Measurements from ENCODE around the gene DYNC1LI1. TPM values are rescaled to one million over a fixed set of nuclear protein-coding genes. Genes with fewer than 3 reads are reported as not detected.
A peak's percentile ranks its signal among the peaks of the same experiment; 100 is the strongest.

Gene DYNC1LI1
- total and polyA plus RNA-seq, 2 donors (not counting 1 experiment from before 2014, with no cell fraction given): 15.0 to 38.8 TPM

DNA sequence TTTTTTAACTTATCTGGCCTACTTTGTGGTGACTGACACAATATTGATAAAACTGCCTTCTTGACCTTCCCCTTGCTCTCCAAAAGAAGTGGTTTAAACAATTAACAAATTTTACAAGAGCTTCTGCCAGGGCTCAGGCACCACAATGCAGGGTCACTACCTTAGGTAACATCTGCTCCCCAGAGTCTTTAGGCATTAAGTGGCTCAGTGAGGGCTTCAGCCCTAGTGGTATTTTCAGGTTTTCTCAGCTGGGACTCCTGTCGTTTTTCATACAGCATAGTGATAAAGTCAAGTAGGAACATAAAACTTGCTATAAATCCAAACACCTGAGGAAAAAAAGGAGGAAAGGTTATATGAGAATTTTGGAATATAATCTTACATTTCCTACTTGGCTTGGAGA, 86.9 kb downstream of the DYNC1LI1 start:
- no CpG with 5 or more reads among the region's 1 CpG for WGBS (ENCODE audit: insufficient coverage)
- H3K9me3 Mint-ChIP-seq (ENCODE audit: insufficient read depth): no peaks in the 10 kb centered on the region
- peaks cover 55% of the 10 kb centered on the region for H3K79me2 ChIP-seq (ENCODE audit: control insufficient read depth, insufficient read depth, low read length)
- ATAC-seq (ENCODE audit: low read depth): no peak
- intact Hi-C loops (cut with micrococcal nuclease): loop anchor here (1.0 to 2.0 kb wide), 2 partner anchors 13 to 19 kb away; partner anchors contain the start of gene CMTM6
- H3K27me3 ChIP-seq (replicated peaks in 1 of 4; ENCODE audit: control extremely low read depth in 1 of 4, control insufficient read depth in 3 of 4, insufficient read depth in 4 of 4, low read length in 3 of 4): no peaks in the 10 kb centered on the region
- POLR2A ChIA-PET: no interaction called here
- peaks cover 13 to 14% of the 10 kb centered on the region in 2 donors for H3K4me1 ChIP-seq (ENCODE audit: control insufficient read depth in 2 of 2, insufficient read depth in 2 of 2, low read length in 2 of 2)
- TF ChIP-seq EZH2 (IDR thresholded peaks at IDR 0.05; ENCODE audit: borderline replicate concordance, insufficient read depth, low read depth, low read length, poor library complexity, severe bottlenecking): no peak
- TF ChIP-seq, protein P1, sequence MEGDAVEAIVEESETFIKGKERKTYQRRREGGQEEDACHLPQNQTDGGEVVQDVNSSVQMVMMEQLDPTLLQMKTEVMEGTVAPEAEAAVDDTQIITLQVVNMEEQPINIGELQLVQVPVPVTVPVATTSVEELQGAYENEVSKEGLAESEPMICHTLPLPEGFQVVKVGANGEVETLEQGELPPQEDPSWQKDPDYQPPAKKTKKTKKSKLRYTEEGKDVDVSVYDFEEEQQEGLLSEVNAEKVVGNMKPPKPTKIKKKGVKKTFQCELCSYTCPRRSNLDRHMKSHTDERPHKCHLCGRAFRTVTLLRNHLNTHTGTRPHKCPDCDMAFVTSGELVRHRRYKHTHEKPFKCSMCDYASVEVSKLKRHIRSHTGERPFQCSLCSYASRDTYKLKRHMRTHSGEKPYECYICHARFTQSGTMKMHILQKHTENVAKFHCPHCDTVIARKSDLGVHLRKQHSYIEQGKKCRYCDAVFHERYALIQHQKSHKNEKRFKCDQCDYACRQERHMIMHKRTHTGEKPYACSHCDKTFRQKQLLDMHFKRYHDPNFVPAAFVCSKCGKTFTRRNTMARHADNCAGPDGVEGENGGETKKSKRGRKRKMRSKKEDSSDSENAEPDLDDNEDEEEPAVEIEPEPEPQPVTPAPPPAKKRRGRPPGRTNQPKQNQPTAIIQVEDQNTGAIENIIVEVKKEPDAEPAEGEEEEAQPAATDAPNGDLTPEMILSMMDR (IDR thresholded peaks at IDR 0.05): no peak
- peak overlapping the region; percentile 85 to 94 for H3K27ac ChIP-seq (ENCODE audit: low read length in 2 of 2)
- H3K27ac Mint-ChIP-seq: peak overlapping the region; percentile 77
- no peak overlapping the region for H2AFZ ChIP-seq (ENCODE audit: insufficient read depth, low read depth, low read length, poor library complexity, severe bottlenecking)
- no peak overlapping the region for H3K9ac ChIP-seq (ENCODE audit: low read length)
- CTCF ChIA-PET: interaction anchor here (0.7 to 6.7 kb wide), 6 partner anchors 15 to 109 kb away, joined by 3 to 62 read pairs (median 4); no protein-coding TSS in a partner anchor
- no peak overlapping the region for H3K4me3 ChIP-seq (ENCODE audit: control extremely low read depth in 1 of 5, extremely low read depth in 1 of 5, insufficient read depth in 1 of 5, low read depth in 2 of 5, low read length in 4 of 5)
- H3K4me2 ChIP-seq (replicated peaks; ENCODE audit: low read depth, low read length, poor library complexity, severe bottlenecking): peak overlapping the region; percentile 71
- H3K9me3 ChIP-seq (ENCODE audit: control extremely low read depth in 1 of 3, control insufficient read depth in 2 of 3, insufficient read depth in 1 of 3, low read length in 2 of 3): no peaks in the 10 kb centered on the region
- peaks cover 13 to 48% of the 10 kb centered on the region in 2 experiments for H3K36me3 ChIP-seq (replicated peaks in 1 of 2; ENCODE audit: control extremely low read depth in 1 of 2, control insufficient read depth in 1 of 2, extremely low read depth in 1 of 2, insufficient read depth in 2 of 2, low read length in 1 of 2)
- H4K20me1 ChIP-seq (ENCODE audit: control insufficient read depth, insufficient read depth, low read length, poor library complexity, severe bottlenecking): no peaks in the 10 kb centered on the region
- no peak for DNase-seq
- H3K27me3 Mint-ChIP-seq: no peaks in the 10 kb centered on the region
- peaks cover 30% of the 10 kb centered on the region for H3K4me1 Mint-ChIP-seq
- no peak overlapping the region for H3K4me3 Mint-ChIP-seq

DNA sequence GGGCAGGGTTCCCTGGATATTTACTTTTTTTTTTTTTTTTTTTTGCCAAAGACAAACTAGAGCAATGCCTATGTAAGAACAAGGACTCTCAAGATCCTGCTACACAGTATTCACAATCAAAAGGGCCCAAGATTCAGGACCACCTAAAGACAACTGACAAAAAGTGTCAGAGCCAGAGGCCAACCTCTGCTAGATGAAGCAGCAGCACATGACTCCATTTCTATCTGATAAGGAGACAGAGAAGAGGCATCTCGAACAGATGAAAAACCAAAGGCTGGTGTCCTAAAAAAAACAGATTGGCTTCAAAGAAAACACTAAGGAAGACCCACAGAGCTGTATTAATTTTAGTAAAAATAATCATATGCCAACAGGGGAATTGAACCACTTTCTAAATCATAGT, 88.0 kb downstream of the DYNC1LI1 start:
- POLR2A ChIA-PET: no interaction called here

More for the DNA sequence above, 88.0 kb downstream of the DYNC1LI1 start:
- Mint-ChIP-seq H3K9me3 (ENCODE audit: insufficient read depth) (no peaks in the 10 kb centered on the region), H3K4me3 (no peak overlapping the region), H3K27me3 (no peaks in the 10 kb centered on the region), H3K27ac (no peak overlapping the region), H3K4me1 (peaks cover 38% of the 10 kb centered on the region)
- no peaks in the 10 kb centered on the region for H3K27me3 ChIP-seq (replicated peaks in 1 of 4; ENCODE audit: control extremely low read depth in 1 of 4, control insufficient read depth in 3 of 4, insufficient read depth in 4 of 4, low read length in 3 of 4)
- H3K4me2 ChIP-seq (replicated peaks; ENCODE audit: low read depth, low read length, poor library complexity, severe bottlenecking): no peak overlapping the region
- H3K79me2 ChIP-seq (ENCODE audit: control insufficient read depth, insufficient read depth, low read length): peaks cover 45% of the 10 kb centered on the region
- DNase-seq (no peak), ATAC-seq (ENCODE audit: low read depth) (no peak)
- intact Hi-C loops (cut with micrococcal nuclease): no loop called here
- CTCF ChIA-PET: interaction anchor here (0.8 to 6.7 kb wide), 3 partner anchors 14 to 108 kb away, joined by 3 to 62 read pairs (median 6); no protein-coding TSS in a partner anchor
- no peak overlapping the region for H3K4me3 ChIP-seq (ENCODE audit: control extremely low read depth in 1 of 5, extremely low read depth in 1 of 5, insufficient read depth in 1 of 5, low read depth in 2 of 5, low read length in 4 of 5)
- H2AFZ ChIP-seq (ENCODE audit: insufficient read depth, low read depth, low read length, poor library complexity, severe bottlenecking): no peak overlapping the region
- H4K20me1 ChIP-seq (ENCODE audit: control insufficient read depth, insufficient read depth, low read length, poor library complexity, severe bottlenecking): no peaks in the 10 kb centered on the region
- no peaks in the 10 kb centered on the region for H3K9me3 ChIP-seq (ENCODE audit: control extremely low read depth in 1 of 3, control insufficient read depth in 2 of 3, insufficient read depth in 1 of 3, low read length in 2 of 3)
- TF ChIP-seq, protein P1 (IDR thresholded peaks at IDR 0.05): no peak
- TF ChIP-seq EZH2 (IDR thresholded peaks at IDR 0.05; ENCODE audit: borderline replicate concordance, insufficient read depth, low read depth, low read length, poor library complexity, severe bottlenecking): no peak
- H3K27ac ChIP-seq (ENCODE audit: low read length in 2 of 2): peak overlapping the region in 1 of 2 donors; percentile 32
- H3K9ac ChIP-seq (ENCODE audit: low read length): no peak overlapping the region
- no CpG with 5 or more reads among the region's 1 CpG for WGBS (ENCODE audit: insufficient coverage)
- peaks cover 18 to 19% of the 10 kb centered on the region in 2 donors for H3K4me1 ChIP-seq (ENCODE audit: control insufficient read depth in 2 of 2, insufficient read depth in 2 of 2, low read length in 2 of 2)
- peaks cover 17 to 40% of the 10 kb centered on the region in 2 experiments for H3K36me3 ChIP-seq (replicated peaks in 1 of 2; ENCODE audit: control extremely low read depth in 1 of 2, control insufficient read depth in 1 of 2, extremely low read depth in 1 of 2, insufficient read depth in 2 of 2, low read length in 1 of 2)

Measured in B cell (primary cell).